Fibroblast of lung (primary cell): ENCODE results near the gene OASL. TPM values are rescaled to one million over a fixed set of nuclear protein-coding genes. Genes with fewer than 3 reads are reported as not detected.

ENCODE experiments used
- DNase-seq, 2 donors: peaks; one replicate each; pipeline versions ENCODE4 v3.0.0 to v3.0.0-alpha.2; 2010; ENCODE audit warnings: low read depth in 2 of 2
- H2AFZ ChIP-seq: 2 replicates; pipeline ENCODE4 v1.5.1; 2012; ENCODE audit warnings: low read length, control low read depth, inconsistent platforms
- H3K27ac ChIP-seq: 2 replicates; pipeline ENCODE4 v1.5.1; 2011; ENCODE audit warnings: low read length, control low read depth; ENCODE audit not compliant: insufficient read depth
- H3K27me3 ChIP-seq: 2 replicates; pipeline ENCODE4 v1.5.1; 2011; ENCODE audit warnings: mild to moderate bottlenecking, low read length; ENCODE audit not compliant: control insufficient read depth, insufficient read depth
- H3K36me3 ChIP-seq: 2 replicates; pipeline ENCODE4 v1.5.1; 2011; ENCODE audit warnings: low read length; ENCODE audit not compliant: control insufficient read depth, insufficient read depth
- H3K4me1 ChIP-seq: 2 replicates; pipeline ENCODE4 v1.5.1; 2011; ENCODE audit warnings: low read length; ENCODE audit not compliant: control insufficient read depth, insufficient read depth; ENCODE audit errors: extremely low read depth
- H3K4me2 ChIP-seq: 2 replicates; pipeline ENCODE4 v1.5.1; 2011; ENCODE audit warnings: low read length, control low read depth; ENCODE audit not compliant: insufficient read depth; ENCODE audit errors: extremely low read depth
- H3K4me3 ChIP-seq, 4 experiments: fragments of 200-600 bp in 1 of 4; sonication (generic) in 1 of 4; replicated peaks in 1 of 4; 2 replicates each; pipeline ENCODE4 v1.5.1; 2011 to 2016; ENCODE audit warnings: low read length in 4 of 4, low read depth in 3 of 4, mild to moderate bottlenecking in 3 of 4, control low read depth in 2 of 4, inconsistent platforms in 1 of 4, mixed read lengths in 1 of 4; ENCODE audit not compliant: insufficient read depth in 1 of 4; ENCODE audit errors: control extremely low read depth in 1 of 4
- H3K79me2 ChIP-seq: 2 replicates; pipeline ENCODE4 v1.5.1; 2012; ENCODE audit warnings: mild to moderate bottlenecking, low read length, inconsistent platforms; ENCODE audit not compliant: control insufficient read depth, insufficient read depth
- H3K9ac ChIP-seq: 2 replicates; pipeline ENCODE4 v1.5.1; 2011; ENCODE audit warnings: mild to moderate bottlenecking, low read length, control low read depth; ENCODE audit not compliant: insufficient read depth
- H3K9me3 ChIP-seq: 2 replicates; pipeline ENCODE4 v1.5.1; 2012; ENCODE audit warnings: low read depth, low read length; ENCODE audit not compliant: control insufficient read depth, insufficient read depth
- H4K20me1 ChIP-seq: 2 replicates; pipeline ENCODE4 v1.5.1; 2011; ENCODE audit warnings: low read length; ENCODE audit not compliant: control insufficient read depth, insufficient read depth; ENCODE audit errors: extremely low read depth
- EZH2 ChIP-seq: IDR thresholded peaks from 2 replicates; pipeline ENCODE4 v1.5.1; 2012; ENCODE audit warnings: low read length, control low read depth, mild to moderate bottlenecking; ENCODE audit errors: missing control alignments
- polyA plus RNA-seq, 2 donors: library from polyadenylated mRNA; depleted of rRNA in 1 of 2; stranded (reverse) in 1 of 2; unstranded in 1 of 2; fragments of >200 nt; gene quantifications; 2 replicates each; pipeline ENCODE4 v1.2.1, GENCODE V29; 2011 to 2012; ENCODE audit warnings: missing spikeins in 1 of 2
- total RNA-seq: library from RNA; depleted of rRNA; stranded (reverse); fragments of >200 nt; gene quantifications from 2 replicates; pipeline ENCODE4 v1.2.1, GENCODE V29; 2014
- TF ChIP-seq, protein P1 (sequence below), 2 donors: IDR thresholded peaks in 1 of 2; conservative IDR thresholded peaks in 1 of 2; 1 replicate in 1 of 2; 2 replicates in 1 of 2; pipeline ENCODE4 v1.5.1; 2011 to 2012; ENCODE audit warnings: low read length in 2 of 2, control low read depth in 1 of 2, inconsistent platforms in 1 of 2, low read depth in 1 of 2, mild to moderate bottlenecking in 1 of 2

The OASL gene
- total and polyA plus RNA-seq, 2 donors (not counting 1 experiment from before 2014, with no cell fraction given) = 0.07 to 1.2 TPM

DNA sequence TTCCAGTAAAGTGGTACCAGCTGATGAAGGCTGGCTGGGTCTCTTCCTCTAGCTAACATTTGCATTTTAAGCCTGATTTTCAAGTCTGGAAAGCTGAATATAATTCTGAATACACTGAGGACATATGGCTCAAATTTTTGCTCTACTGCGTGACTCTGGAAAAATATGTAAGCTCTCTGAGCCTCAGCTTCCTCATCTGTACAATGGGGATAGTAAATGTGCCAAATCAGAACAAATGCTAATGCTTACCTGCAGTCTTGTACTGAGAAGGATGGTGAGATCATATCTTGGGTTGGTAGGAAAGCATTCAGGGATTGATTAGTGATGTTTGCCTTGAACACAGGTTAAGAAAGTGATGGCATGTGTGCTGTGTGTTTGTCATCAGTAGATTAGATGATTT lies 46.1 kb downstream of the OASL start:
- H3K36me3 ChIP-seq = no peaks in the 10 kb centered on the region
- DNase-seq = no peak
- H3K4me2 ChIP-seq = no peak overlapping the region
- no peaks in the 10 kb centered on the region for H3K79me2 ChIP-seq
- H3K9ac ChIP-seq = no peak overlapping the region
- no peak overlapping the region for H3K27ac ChIP-seq
- no peaks in the 10 kb centered on the region for H3K9me3 ChIP-seq
- H3K4me1 ChIP-seq = no peaks in the 10 kb centered on the region
- H4K20me1 ChIP-seq = no peaks in the 10 kb centered on the region
- peaks cover 8% of the 10 kb centered on the region for H3K27me3 ChIP-seq
- no peak for TF ChIP-seq EZH2
- TF ChIP-seq, protein P1, sequence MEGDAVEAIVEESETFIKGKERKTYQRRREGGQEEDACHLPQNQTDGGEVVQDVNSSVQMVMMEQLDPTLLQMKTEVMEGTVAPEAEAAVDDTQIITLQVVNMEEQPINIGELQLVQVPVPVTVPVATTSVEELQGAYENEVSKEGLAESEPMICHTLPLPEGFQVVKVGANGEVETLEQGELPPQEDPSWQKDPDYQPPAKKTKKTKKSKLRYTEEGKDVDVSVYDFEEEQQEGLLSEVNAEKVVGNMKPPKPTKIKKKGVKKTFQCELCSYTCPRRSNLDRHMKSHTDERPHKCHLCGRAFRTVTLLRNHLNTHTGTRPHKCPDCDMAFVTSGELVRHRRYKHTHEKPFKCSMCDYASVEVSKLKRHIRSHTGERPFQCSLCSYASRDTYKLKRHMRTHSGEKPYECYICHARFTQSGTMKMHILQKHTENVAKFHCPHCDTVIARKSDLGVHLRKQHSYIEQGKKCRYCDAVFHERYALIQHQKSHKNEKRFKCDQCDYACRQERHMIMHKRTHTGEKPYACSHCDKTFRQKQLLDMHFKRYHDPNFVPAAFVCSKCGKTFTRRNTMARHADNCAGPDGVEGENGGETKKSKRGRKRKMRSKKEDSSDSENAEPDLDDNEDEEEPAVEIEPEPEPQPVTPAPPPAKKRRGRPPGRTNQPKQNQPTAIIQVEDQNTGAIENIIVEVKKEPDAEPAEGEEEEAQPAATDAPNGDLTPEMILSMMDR (conservative IDR thresholded peaks at IDR 0.05 in 1 of 2, IDR thresholded peaks at IDR 0.05 in 1 of 2; ENCODE audit: low read depth in 1 of 2, low read length in 2 of 2) = no peak
- H2AFZ ChIP-seq = no peak overlapping the region
- H3K4me3 ChIP-seq = no peak overlapping the region

DNA sequence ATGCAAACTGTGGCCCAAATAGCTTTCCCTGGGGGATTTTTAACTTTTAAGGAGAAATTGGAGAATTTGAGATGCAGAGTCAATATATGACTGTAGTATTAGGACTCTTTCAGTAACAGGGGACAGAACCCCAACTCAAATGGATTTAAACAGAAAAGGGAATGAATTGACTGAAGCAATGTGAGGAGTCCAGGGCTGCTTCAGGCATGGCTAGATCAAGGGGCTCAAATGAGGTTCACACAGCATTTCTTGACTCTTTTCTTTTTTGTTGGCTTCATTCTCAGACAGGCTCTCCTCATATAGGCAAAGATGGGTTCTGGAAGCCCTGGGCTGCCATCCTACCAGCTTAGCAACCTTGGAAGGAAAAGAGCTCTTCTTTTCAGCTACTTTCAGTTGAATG lies 47.1 kb downstream of the OASL start:
- H3K4me3 ChIP-seq = no peak overlapping the region
- H3K36me3 ChIP-seq = no peaks in the 10 kb centered on the region
- no peak overlapping the region for H3K27ac ChIP-seq
- peaks cover 8% of the 10 kb centered on the region for H3K27me3 ChIP-seq
- TF ChIP-seq, protein P1 (conservative IDR thresholded peaks at IDR 0.05 in 1 of 2, IDR thresholded peaks at IDR 0.05 in 1 of 2; ENCODE audit: low read depth in 1 of 2, low read length in 2 of 2) = no peak
- TF ChIP-seq EZH2 = no peak
- H3K4me2 ChIP-seq = no peak overlapping the region
- H4K20me1 ChIP-seq = no peaks in the 10 kb centered on the region
- no peak overlapping the region for H2AFZ ChIP-seq
- no peaks in the 10 kb centered on the region for H3K9me3 ChIP-seq
- H3K4me1 ChIP-seq = no peaks in the 10 kb centered on the region
- DNase-seq = no peak
- H3K79me2 ChIP-seq = no peaks in the 10 kb centered on the region
- no peak overlapping the region for H3K9ac ChIP-seq

DNA sequence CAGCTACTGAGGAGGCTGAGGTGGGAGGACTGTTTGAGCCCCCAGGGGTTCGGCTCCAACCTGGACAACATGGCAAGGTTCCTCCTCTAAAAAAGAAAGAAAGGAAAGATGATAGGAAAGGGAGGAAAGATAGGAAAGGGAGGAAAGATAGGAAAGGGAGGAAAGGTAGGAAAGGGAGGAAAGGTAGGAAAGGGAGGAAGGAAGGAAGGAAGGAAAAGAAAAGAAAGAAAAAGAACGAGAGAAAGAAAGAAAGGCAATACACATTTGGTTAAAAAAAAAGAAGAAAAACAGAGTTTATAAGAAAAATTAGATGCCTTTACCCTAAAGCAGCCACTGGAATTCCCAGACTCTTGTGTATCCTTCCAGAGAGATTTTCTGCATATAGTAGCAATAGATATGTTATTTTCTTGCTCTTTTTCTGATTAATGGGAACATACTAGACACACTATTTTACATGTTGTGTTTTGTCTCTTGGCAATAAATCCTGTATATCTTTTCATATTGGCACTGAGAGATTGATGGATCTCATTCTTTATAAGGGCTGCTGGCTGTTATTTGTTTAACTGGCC lies 48.5 kb downstream of the OASL start:
- Histone ChIP-seq H3K9ac (no peak overlapping the region), H2AFZ (no peak overlapping the region), H3K27ac (no peak overlapping the region), H3K9me3 (no peaks in the 10 kb centered on the region), H3K79me2 (no peaks in the 10 kb centered on the region), H3K4me1 (no peaks in the 10 kb centered on the region), H3K27me3 (peaks cover 6% of the 10 kb centered on the region), H3K4me3 (no peak overlapping the region), H3K36me3 (no peaks in the 10 kb centered on the region), H3K4me2 (no peak overlapping the region), H4K20me1 (no peaks in the 10 kb centered on the region)
- TF ChIP-seq, protein P1 (conservative IDR thresholded peaks at IDR 0.05 in 1 of 2, IDR thresholded peaks at IDR 0.05 in 1 of 2; ENCODE audit: low read depth in 1 of 2, low read length in 2 of 2) = no peak
- TF ChIP-seq EZH2 = no peak
- DNase-seq = no peak
